ENCODE data around the gene FAAH. TPM values are rescaled to one million over a fixed set of nuclear protein-coding genes. Genes with fewer than 3 reads are reported as not detected.

The FAAH gene
- polyA plus RNA-seq, 1 experiment, result 0.06 TPM

GRCh38 chr1:46418976-46419375 is 24.9 kb downstream of the FAAH start:
- no peak for DNase-seq (ENCODE audit: low read depth, low spot score)
- H3K4me3 ChIP-seq (ENCODE audit: low read depth, low read length), result no peak overlapping the region
- ChIA-PET CTCF (interaction anchor here (0.8 kb wide), 1 partner anchor 28 kb away, joined by 3 read pairs; no protein-coding TSS in a partner anchor), POLR2A (no interaction called here)
- H3K9me3 ChIP-seq (ENCODE audit: control insufficient read depth, insufficient read depth, low read length), result no peaks in the 10 kb centered on the region
- H3K27me3 ChIP-seq (ENCODE audit: control insufficient read depth, insufficient read depth, low read length), result peaks cover 19% of the 10 kb centered on the region
- no peak for TF ChIP-seq CTCF (IDR thresholded peaks at IDR 0.05; ENCODE audit: low read depth, low read length)
- H3K27ac ChIP-seq (ENCODE audit: low read depth, low read length), result no peak overlapping the region

- Histone ChIP-seq H3K9me3 (ENCODE audit: control insufficient read depth, insufficient read depth, low read length) (no peaks in the 10 kb centered on the region), H3K27ac (ENCODE audit: low read depth, low read length) (no peak overlapping the region), H3K4me3 (ENCODE audit: low read depth, low read length) (no peak overlapping the region), H3K27me3 (ENCODE audit: control insufficient read depth, insufficient read depth, low read length) (peaks cover 15% of the 10 kb centered on the region)
- ChIA-PET POLR2A (no interaction called here), CTCF (interaction anchor here (1.8 to 2.0 kb wide), 2 partner anchors 14 to 26 kb away, joined by 5 to 6 read pairs; no protein-coding TSS in a partner anchor)
- TF ChIP-seq CTCF (IDR thresholded peaks at IDR 0.05; ENCODE audit: low read depth, low read length), result no peak
- DNase-seq (ENCODE audit: low read depth, low spot score), result no peak
Measured at GRCh38 chr1:46420533-46420915, 26.4 kb downstream of the FAAH start.

DNA sequence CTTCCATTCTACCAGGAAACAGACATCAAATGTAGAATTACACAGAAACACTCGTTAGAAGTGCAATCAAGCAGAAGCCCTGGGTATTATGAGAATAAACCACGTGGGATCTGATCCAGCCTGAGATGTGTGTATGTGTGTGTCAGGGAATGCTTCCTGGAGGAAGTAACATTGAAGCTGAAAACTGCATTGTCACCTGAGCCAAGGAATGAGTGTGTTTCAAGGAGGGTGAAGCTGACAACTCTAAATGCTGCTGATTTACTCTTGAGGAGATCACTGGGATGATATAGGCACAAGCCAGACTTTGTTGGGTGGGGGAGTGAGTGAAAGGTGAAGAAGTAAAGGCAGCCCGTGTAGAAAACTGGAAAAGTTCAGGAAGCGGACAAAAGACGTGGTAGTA is 27.6 kb downstream of the FAAH start:
- Histone ChIP-seq H3K27ac (ENCODE audit: low read depth, low read length) (no peak overlapping the region), H3K4me3 (ENCODE audit: low read depth, low read length) (no peak overlapping the region), H3K27me3 (ENCODE audit: control insufficient read depth, insufficient read depth, low read length) (peaks cover 18% of the 10 kb centered on the region), H3K9me3 (ENCODE audit: control insufficient read depth, insufficient read depth, low read length) (no peaks in the 10 kb centered on the region)
- no peak for DNase-seq (ENCODE audit: low read depth, low spot score)
- no peak for TF ChIP-seq CTCF (IDR thresholded peaks at IDR 0.05; ENCODE audit: low read depth, low read length)
- ChIA-PET POLR2A (no interaction called here), CTCF (interaction anchor here (1.3 to 1.8 kb wide), 3 partner anchors 11 to 20 kb away, joined by 3 to 6 read pairs (median 5); no protein-coding TSS in a partner anchor)

GRCh38 chr1:46422261-46422871 is 28.2 kb downstream of the FAAH start:
- TF ChIP-seq CTCF (IDR thresholded peaks at IDR 0.05; ENCODE audit: low read depth, low read length), result no peak
- ChIA-PET POLR2A (no interaction called here), CTCF (interaction anchor here (0.8 to 1.8 kb wide), 4 partner anchors 8 to 25 kb away, joined by 3 to 5 read pairs (median 4); no protein-coding TSS in a partner anchor)
- no peak overlapping the region for H3K27ac ChIP-seq (ENCODE audit: low read depth, low read length)
- no peak overlapping the region for H3K4me3 ChIP-seq (ENCODE audit: low read depth, low read length)
- no peak for DNase-seq (ENCODE audit: low read depth, low spot score)
- H3K9me3 ChIP-seq (ENCODE audit: control insufficient read depth, insufficient read depth, low read length), result no peaks in the 10 kb centered on the region
- peaks cover 18% of the 10 kb centered on the region for H3K27me3 ChIP-seq (ENCODE audit: control insufficient read depth, insufficient read depth, low read length)

DNA sequence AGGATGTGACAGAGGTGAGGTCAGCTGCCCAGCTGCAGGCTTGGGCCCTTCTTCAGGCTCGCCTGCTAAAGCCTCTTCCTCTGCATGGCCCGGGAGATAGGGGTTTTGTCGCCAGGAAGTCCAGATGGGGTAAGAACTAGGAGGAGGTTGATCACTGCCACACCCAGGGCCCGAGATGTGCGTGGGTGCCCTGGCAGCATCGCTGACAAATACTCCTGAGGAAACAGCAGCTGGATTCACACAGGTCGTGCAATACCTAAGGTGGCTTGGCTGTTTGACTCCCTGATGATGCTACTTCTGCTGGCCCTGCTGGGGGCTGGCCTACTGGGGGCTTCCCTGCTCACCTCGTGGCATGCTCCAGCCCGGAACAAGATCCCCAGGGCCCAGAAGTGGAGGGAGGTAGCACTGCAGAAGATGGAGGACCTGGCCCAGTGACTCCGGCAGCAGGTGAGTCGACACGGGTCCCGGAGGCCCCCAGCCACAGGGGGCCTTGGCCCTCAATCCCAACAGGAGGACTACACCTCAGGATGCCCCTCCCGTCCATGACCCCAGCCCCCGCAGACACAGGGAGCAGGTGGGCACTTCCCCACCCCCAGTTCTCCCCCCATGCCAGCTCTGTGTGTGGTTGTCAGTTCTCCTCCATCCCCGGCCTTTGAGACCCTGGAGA is 29.6 kb downstream of the FAAH start:
- no peak for TF ChIP-seq CTCF (IDR thresholded peaks at IDR 0.05; ENCODE audit: low read depth, low read length)
- H3K4me3 ChIP-seq (ENCODE audit: low read depth, low read length), result no peak overlapping the region
- no peak overlapping the region for H3K27ac ChIP-seq (ENCODE audit: low read depth, low read length)
- ChIA-PET POLR2A (interaction anchor here (0.5 kb wide), 2 partner anchors 148 to 1648 kb away, joined by 3 to 4 read pairs; partner anchors contain the start of gene RPS8), CTCF (no interaction called here)
- peaks cover 16% of the 10 kb centered on the region for H3K27me3 ChIP-seq (ENCODE audit: control insufficient read depth, insufficient read depth, low read length)
- no peak for DNase-seq (ENCODE audit: low read depth, low spot score)
- H3K9me3 ChIP-seq (ENCODE audit: control insufficient read depth, insufficient read depth, low read length), result no peaks in the 10 kb centered on the region

All from AG04450 (cell line).